GM21737 (cell line): ENCODE measurements around the gene DPEP2.
A peak's percentile ranks its signal among the peaks of the same experiment; 100 is the strongest.
"Not testable (repeated sequence)": the region's sequence is repeated elsewhere in the genome, so short reads cannot be mapped to it uniquely, and the experiment has no call there.

Experiments used
- ATAC-seq: cut with Tn5 transposase; IDR thresholded peaks from one replicate; pipeline ENCODE4 v1.9.1; 2021; ENCODE audit warnings: mild to moderate bottlenecking, moderate library complexity; ENCODE audit not compliant: unreplicated experiment

Gene DPEP2

DNA sequence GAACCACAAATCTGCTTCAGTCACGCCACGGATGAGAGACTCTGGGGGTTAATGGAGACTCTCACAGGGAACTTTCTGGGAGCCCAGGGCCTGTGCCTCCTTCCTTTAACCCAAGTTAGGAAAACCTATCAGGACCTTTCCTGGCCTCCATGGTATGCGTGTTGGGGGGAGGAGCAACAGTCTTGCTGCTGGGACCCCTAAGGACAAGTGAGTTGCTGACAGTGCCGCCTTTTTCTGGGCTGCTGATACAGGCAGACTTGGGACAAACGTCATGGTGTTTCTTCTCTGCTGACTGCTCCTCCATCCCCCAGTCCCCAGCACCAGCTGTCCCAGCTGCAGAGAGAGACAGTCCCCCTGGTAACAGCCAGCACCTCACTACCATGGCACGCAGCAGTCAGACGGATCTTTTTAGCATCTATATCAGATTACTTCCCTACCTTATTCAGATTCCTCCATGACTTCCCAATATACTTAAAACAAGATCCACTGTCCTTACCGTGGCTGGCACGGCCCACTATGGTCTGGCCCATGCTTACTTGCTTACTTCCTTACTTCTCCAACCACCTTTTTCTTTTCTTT lies 10.0 kb upstream of the DPEP2 start:
- ATAC-seq, result no peak

- ATAC-seq, result no peak
These were observed 6.6 kb upstream of the DPEP2 start for GRCh38 chr16:68005786-68006286.

DNA sequence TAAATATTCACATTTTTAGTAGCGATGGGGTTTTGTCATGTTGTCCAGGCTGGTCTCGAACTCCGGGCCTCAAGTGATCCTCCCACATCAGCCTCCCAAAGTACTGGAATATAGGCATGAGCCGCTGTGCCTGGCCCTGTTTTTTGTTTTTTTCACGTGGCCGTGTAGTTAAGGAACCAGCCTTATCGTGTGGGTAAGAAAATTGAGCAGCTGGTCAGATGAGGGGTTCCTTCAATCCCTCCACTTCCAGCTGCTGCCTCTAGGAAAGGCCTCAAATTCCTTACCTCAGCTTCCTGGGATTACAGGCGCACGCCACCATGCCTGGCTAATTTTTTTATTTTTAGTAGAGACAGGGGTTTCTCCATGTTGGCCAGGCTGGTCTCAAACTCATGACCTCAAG lies 5.9 kb upstream of the DPEP2 start:
- ATAC-seq, result no peak

GRCh38 chr16:68003031-68003430 lies 3.7 kb upstream of the DPEP2 start:
- no peak for ATAC-seq

DNA sequence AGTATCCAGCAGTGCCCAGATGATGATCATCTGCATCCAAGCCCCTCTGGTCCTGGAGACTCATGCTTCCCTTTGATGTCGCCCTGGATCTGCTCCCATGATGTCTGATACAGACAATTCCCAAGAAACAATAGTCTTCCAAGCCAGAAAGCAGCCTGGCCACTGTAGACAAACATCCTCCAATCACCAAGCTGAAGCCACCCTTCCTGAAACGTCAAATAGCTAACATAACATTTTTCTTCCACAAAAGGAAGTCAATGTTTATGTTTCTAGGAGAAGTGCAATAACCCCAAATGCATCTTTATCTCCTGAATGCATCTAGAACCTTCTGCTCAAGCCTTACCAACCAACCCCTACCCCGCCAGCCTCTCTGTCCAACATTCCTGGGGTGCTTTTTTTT lies 1.2 kb upstream of the DPEP2 start:
- no peak for ATAC-seq

DNA sequence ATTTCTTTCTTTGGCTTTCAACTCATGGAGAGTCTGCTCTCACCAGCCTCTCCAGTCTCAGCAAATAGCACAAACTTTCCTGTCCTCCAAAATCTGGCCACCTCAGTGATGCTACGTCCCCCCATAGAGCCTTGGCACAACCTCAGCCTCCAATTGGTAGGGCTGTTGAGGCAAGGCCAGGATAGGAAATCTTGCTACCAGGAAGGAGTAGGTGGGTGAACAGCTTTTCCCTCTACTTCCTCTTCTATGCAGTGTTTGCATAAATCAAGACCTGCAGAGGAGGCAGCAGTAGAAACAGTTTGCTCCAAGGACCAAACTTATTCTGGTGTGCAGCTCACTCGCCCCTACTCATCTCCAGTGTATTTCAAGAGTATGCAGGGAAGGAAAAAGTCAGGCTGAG lies 701 bp upstream of the DPEP2 start:
- ATAC-seq, result no peak

- not testable (repeated sequence) for ATAC-seq
These were observed 979 bp downstream of the DPEP2 start for GRCh38 chr16:67998231-67998778.

- ATAC-seq, result no peak
These were observed 2.6 kb downstream of the DPEP2 start for GRCh38 chr16:67996666-67997065.

GRCh38 chr16:67995423-67995822 lies 3.9 kb downstream of the DPEP2 start:
- ATAC-seq, result no peak

DNA sequence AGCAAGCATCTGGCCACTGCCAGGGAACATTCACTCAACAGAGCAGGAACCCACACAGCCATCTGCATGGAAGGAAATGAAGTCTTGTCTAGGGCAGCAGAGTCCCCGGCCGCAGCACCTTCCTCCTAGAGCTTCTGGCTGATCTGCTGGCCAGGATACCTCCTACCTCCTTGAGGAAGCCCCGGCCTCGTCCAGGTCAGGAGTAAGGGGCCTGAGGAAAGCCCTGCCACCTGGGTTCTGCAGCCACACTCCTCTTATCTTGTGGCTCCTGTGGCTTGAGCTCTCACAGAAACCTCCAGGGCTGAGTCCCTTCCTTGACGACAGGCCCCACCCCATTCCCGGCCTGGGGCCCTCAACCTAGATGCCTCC lies 5.3 kb downstream of the DPEP2 start:
- not testable (repeated sequence) for ATAC-seq

GRCh38 chr16:67993207-67994039 lies 5.9 kb downstream of the DPEP2 start:
- ATAC-seq, result peak; percentile 47

GRCh38 chr16:67992661-67993206 lies 6.5 kb downstream of the DPEP2 start:
- ATAC-seq, result no peak

DNA sequence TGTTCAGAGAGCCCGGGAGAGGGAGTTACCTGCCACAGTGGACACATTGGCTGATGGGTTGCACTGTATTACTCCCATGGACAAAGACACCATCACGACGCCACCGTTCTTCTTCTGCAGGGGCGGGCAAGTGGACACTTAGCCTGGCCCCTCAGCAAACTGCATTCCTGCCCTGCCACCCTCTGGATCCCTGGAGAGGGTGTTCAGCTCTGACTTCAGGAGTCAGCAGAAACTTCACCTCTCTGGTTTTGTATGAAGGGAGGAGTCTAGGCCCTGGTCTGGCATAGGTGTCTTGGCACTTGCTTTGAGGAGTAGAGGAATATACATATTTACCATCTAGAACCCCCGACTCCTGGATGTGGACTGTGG lies 9.3 kb downstream of the DPEP2 start:
- no peak for ATAC-seq

- ATAC-seq, result no peak
These were observed 9.8 kb downstream of the DPEP2 start for GRCh38 chr16:67989322-67990017.

GRCh38 chr16:67988675-67989074 lies 10.6 kb downstream of the DPEP2 start:
- no peak for ATAC-seq

- no peak for ATAC-seq
These were observed 11.7 kb downstream of the DPEP2 start for GRCh38 chr16:67987460-67988160.

DNA sequence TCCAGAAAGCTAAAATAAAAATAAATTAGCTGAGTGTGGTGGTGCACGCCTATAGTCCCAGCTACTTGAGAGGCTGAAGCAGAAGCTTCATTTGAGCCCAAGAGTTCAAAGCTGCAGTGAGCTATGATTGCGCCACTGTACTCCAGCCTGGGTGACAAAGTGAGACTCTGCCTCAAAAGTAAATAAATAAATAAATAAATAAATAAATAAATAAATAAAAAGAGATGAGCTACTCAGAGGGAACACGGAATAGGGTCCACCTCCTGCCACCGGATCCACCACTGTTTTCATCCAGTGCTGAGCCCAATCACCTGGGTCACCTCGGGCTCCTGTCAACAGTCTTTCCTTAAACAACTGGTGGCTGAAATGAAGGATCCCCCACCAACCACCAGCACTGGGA lies 12.3 kb downstream of the DPEP2 start:
- ATAC-seq, result no peak

DNA sequence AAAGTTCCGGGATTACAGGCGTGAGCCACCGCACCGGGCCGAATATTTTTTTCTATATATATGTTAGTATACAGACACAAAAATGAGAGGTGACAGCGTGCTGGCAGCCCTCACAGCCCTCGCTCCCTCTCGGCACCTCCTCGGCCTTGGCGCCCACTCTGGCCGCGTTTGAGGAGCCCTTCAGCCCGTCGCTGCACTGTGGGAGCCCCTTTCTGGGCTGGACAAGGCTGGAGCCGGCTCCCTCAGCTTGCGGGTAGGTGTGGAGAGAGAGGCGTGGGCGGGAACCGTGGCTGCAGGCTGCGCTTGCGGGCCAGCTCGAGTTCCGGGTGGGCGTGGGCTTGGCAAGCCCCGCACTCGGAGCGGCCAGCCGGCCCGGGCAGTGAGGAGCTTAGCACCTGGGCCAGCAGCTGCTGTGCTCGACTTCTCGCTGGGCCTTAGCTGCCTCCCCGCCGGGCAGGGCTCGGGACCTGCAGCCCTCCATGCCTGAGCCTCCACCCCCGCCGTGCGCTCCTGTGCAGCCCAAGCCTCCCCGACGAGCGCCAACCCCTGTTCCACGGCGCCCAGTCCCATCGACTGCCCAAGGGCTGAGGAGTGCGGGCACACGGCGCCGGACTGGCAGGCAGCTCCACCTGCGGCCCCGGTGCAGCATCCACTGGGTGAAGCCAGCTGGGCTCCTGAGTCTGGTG lies 17.1 kb downstream of the DPEP2 start:
- ATAC-seq, result no peak

GRCh38 chr16:67979955-67980678 lies 19.2 kb downstream of the DPEP2 start, which contains the start of gene DPEP3:
TSS of gene DPEP3 (minus strand) at chr16:67980499. CDS start at chr16:67980380, 119 bp downstream.
- ATAC-seq, result no peak
